GM19240 (cell line): ENCODE data around the gene MINDY1.

Experiments
- DNase-seq: peaks from one replicate; pipeline ENCODE4 v3.0.0; 2011; ENCODE audit warnings: low spot score; ENCODE audit not compliant: insufficient read length

MINDY1 gene

DNA sequence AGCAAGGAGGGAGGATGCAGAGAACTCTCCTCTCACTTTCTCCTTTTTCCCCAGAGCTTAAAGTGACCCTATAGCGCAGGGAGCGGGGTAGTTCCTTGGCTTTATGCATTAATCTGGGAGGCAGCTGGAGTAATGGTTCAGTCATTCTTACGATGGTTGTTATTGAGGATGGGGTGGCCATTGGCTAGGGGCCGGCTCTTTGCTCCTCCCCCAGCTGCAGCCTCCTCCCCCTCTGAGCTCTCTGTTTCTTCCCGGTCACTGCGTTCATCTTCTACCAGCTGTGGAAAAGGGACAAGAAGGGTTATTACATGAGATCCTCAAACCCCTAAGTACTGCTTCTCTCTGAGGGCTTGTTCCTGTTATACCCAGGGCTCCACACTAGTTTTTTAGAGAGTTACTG is 40.7 kb downstream of the MINDY1 start:
- DNase-seq = no peak

DNA sequence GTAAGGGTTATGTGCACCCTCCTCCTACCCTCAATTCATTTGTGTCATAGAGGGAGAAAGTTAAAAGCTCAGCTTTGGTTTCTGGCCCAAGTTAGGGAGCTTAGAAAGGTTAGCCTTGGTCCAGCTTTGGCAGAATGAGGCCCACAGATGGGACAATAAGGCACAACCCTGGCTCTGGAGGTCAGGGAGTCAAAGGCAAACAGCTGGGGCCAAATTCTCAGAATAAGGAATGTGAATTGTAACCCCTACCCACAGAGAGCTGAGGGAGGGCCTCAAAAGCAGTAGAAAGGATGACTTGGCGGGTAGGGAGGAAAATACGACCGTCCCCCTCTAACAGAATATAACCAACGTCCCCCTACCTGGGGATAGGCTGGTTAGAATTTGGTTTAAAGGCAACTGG is 41.1 kb downstream of the MINDY1 start:
- DNase-seq = no peak

DNA sequence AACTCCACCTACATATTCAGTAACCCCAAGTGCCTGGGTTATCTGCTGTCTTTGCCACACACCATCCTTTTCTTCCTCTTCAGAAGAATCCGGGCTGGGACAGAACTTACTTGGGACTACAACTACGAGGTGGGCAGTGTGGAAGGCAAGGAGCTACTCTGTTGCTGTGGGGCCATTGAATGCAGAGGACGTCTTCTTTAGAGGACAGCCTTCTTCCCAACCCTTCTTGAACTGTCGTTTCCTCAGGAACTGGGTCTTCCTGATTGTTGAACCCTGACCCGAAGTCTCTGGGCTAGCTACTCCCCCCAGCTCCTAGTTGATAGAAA is 42.6 kb downstream of the MINDY1 start:
- no peak for DNase-seq

DNA sequence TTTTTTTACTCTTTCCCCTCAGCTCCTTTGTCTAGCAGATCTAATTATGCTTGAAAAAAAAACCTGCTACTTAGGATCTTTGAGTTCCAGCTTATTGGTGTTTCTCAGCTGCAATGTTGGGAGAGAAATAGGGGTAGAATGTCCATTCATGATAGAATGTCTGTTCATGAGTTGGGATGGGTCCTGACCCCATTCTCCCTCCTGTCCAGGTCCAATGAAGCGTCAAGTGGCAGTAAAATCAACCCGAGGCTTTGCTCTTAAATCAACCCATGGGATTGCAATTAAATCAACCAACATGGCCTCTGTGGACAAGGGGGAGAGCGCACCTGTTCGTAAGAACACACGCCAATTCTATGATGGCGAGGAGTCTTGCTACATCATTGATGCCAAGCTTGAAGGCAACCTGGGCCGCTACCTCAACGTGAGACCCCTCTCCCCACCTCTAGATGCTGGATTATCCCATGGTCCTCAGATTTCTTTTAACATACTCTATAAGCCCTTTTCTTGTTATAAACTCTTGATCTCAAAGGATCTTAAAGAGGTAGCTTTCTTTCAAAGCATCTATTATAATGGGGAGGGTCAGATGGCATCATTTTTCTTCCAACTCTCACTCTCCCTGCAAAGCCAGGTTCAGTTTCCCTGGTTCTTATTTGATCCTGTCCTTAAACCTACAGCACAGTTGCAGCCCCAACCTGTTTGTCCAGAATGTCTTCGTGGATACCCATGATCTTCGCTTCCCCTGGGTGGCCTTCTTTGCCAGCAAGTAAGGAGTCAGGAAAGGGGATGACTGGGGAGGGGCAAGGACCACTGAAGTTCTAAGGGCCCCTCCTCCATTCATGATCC is 43.2 kb downstream of the MINDY1 start:
- no peak for DNase-seq

DNA sequence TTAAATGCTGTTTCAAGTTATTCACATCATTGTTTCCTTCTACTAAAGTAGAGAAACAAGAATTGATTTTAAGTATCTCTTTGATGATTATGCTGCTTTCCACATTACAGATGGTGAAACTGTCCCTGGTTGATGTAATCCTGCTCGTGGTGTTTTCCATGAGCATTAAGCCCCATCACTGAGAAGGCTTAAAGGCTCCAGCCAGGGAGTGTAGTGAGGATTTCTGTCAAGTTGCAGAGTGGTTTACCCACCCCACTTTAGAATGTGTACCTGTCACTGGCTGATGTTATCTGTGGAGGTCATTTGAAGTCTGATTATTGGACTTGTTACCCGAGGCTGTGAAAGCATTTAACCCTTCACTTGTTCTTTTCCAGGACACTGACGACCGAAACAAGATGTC is 44.9 kb downstream of the MINDY1 start:
- no peak for DNase-seq

DNA sequence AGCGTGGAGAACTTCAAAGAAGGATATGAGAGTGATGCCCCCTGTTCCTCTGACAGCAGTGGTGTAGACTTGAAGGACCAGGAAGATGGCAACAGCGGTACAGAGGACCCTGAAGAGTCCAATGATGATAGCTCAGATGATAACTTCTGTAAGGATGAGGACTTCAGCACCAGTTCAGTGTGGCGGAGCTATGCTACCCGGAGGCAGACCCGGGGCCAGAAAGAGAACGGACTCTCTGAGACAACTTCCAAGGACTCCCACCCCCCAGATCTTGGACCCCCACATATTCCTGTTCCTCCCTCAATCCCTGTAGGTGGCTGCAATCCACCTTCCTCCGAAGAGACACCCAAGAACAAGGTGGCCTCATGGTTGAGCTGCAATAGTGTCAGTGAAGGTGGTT is 46.1 kb downstream of the MINDY1 start:
- DNase-seq = no peak

DNA sequence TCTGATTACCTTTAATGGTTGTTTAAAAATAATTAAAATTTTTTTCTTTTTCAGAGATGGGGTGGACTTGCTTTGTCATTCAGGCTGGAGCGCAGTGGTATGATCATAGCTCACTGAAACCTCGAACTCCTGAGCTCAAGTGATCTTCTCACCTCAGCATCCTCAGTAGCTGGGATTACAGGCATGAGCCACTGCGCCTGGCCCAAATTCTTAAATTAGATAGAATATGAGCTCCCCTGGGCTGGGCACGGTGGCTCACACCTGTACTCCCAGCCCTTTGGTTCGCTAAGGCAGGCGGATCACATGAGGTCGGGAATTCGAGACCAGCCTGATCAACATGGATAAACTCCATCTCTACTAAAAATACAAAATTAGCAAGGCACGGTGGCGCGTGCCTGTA is 49.0 kb downstream of the MINDY1 start:
- DNase-seq = no peak

DNA sequence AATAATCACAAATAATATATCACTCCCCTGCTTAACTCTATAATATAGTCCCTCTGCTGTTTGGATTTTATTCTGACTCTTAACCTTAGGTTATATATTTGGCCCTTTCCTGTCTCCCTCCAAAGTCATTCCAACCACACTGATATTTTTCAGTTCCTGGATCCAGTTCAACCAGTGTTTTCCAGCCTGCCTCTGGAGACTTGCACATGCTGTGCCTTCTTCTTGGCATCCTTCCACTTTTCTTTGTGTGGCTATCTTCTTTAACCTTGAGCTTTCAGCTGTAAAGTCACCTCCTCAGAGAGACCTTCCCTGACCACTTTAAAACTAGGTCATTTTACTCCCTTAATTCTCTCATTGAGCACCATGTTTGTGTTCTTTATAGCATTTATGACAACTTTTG is 51.4 kb downstream of the MINDY1 start:
- DNase-seq = no peak

DNA sequence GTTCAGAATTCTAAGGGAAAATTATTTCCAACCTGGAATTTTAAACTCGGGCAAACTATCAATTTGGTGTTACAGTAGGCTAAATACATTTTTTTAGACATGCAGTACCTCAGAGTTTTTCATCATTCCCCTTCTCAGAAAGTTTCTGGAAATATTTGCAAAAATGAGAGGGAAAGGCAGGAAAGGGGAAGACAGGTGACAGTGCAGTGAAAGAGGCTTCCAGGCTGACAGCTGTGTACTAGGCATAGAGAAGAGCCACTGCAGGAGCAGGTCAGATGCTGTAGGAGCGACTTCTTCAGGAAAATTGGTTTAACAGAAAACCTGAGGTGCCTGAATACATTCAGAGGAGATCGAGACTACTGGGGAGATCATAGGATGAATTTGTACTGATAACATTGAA is 52.0 kb downstream of the MINDY1 start:
- DNase-seq = no peak
